Measurements from ENCODE around the gene PKP1.

The PKP1 gene

GRCh38 chr1:201307760-201308499 lies 24.6 kb downstream of the PKP1 start:
- no peak for DNase-seq (ENCODE audit: low read depth, low spot score)

- no peak for DNase-seq (ENCODE audit: low read depth, low spot score)
Measured at GRCh38 chr1:201309416-201309815, 26.1 kb downstream of the PKP1 start.

DNA sequence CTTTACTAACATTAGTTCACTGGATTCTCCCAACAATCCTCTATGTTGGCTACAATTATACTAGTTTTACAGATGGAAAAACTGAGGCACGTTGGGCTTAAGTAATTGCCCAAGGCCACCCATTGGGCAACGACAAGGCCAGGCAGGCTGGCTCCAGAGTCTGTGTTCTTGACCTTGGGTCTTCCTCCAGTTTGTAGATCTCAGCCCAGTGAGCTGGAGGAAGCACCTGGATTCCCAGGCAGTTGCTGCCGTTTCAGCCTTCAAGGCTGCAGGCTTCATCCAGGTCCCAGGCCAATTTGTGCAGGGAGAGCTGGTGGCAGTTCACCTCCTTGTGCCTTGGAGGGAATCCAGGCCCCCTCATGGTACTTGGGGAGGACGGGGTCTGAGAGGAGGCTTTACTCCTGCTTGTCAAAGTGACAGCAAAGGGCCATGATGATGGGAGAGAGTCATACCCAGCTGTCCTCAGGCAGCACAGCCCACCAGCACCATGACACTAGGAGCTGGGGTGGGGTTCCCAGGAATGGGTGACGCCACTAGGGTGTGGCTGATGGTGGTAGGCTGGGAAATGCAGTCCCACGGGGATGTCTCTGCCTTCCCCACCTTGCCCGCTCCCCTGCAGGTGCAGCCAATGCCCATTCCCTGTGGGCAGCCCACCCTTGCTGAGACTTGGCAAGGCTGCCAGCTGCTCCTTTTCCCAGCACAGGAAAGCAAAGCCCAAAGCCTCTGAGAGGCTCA lies 27.1 kb downstream of the PKP1 start:
- no peak for DNase-seq (ENCODE audit: low read depth, low spot score)

DNA sequence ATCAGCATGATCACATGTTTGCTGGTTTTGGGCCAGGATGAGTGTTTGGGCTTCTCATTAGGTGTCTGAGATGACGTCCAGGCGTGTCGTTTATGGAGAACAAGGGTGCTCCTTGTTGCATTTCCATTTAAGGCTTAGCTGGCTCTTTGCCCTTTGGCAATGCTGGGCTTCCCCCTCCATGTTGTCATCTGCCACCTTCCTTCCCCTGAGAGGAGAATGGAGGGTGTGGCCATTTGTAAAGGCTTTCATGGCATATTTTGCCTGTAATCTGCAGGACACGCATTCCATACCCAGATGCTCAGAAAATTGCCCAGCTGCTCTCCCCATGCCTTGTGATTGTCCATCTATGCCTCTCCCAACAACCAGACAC lies 27.7 kb downstream of the PKP1 start:
- DNase-seq (ENCODE audit: low read depth, low spot score) = no peak

DNA sequence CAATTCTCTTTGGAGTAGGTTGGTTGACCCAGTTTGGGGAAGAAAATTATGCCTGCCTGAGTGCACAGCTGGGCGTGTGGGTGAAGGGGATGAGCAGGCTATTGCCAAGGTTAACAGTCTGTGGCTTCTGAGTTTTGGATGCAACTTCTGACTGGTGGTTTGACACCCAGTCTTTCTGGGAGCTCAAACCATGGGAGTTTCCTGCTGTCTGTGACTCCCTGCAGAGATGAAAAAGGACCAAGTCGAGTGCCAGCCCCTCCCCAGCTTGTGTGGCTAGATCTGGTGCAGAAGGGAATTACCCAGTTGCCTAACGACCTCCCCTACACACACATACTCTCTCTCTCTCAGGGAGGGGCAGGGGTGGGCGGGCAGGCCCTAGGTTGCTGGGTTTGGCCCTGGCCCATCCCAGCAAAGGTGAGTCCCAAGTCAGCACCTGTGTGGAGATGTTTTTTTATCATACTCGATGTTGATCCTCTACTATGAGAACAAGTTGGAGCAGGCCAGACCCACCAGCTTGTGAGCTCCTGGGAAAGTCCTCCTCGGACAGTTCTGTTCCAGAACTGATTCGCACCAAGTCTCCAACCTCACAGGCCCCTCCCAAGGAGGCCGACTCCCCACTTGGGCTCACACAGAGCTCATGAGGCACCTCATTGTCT lies 28.2 kb downstream of the PKP1 start:
- DNase-seq (ENCODE audit: low read depth, low spot score) = no peak

DNA sequence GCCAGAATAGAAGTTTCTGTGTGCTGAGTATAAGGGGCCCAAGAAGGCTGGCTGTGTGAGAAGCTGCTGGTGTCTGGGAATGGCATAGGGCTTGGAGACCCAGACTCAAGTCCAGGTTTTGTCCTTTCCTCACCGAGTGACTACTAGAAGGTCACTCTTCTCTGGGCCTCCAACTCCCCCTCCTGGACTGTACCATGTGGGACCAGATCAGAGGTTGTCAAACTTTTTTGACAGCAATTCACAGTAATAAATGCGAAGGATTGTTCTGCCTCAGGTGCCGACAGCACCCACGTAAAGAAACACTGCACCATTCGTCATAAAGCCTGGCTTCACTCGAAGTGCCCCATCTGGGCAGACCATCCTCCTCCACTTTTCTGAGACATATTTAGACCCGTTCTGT lies 29.0 kb downstream of the PKP1 start:
- no peak for DNase-seq (ENCODE audit: low read depth, low spot score)

DNA sequence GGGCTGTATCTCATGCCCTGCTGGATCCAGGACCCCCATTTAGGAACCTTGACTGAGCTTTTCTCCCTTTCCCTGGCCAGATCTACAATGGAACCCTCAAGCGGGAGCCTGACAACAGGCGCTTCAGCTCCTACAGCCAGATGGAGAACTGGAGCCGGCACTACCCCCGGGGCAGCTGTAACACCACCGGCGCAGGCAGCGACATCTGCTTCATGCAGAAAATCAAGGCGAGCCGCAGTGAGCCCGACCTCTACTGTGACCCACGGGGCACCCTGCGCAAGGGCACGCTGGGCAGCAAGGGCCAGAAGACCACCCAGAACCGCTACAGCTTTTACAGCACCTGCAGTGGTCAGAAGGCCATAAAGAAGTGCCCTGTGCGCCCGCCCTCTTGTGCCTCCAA lies 29.8 kb downstream of the PKP1 start:
- DNase-seq (ENCODE audit: low read depth, low spot score) = no peak

GRCh38 chr1:201316556-201316955 lies 33.2 kb downstream of the PKP1 start:
- DNase-seq (ENCODE audit: low read depth, low spot score) = no peak

DNA sequence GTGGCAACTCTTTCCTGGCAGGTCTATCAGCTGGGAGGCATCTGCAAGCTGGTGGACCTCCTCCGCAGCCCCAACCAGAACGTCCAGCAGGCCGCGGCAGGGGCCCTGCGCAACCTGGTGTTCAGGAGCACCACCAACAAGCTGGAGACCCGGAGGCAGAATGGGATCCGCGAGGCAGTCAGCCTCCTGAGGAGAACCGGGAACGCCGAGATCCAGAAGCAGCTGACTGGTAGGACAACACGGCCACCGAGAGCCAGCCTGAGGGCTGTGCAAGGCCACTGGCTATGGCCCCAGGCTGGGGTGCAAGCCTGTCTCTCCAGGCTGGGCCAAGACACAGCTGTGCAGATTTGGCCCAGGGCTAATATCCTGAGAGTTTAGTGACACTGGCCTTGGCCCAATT lies 34.2 kb downstream of the PKP1 start:
- no peak for DNase-seq (ENCODE audit: low read depth, low spot score)

DNA sequence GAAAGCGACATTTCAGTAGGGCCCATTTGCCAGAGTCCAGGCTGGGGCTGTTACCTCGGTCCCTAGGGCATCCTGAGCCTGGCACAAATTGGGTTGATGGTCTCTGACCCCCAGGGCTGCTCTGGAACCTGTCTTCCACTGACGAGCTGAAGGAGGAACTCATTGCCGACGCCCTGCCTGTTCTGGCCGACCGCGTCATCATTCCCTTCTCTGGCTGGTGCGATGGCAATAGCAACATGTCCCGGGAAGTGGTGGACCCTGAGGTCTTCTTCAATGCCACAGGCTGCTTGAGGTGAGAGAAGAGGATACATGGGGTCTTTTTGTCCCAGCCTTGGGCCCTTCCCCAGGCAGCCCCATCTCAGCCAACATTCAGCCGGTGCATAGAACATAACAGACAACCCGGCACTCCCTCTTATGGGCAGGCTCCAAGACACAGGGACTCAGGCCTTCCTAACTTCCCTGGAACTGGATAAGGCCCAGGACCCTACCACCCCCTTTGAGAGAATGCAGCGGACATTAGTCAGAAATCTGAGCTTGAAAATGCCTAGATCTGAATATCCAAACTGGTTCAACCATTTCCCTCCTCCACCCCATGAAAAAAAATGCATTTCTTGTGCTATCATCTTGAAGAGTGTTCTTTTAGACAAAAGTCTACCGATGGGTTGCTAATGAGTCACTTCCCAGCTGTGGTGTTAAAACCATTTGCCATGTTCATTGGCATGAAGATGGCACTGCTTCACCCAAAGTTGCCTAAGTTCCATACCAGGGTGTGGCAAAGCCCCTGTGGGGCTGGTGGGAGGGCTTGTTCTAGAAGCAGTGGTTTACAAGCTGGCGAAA lies 35.4 kb downstream of the PKP1 start:
- no peak for DNase-seq (ENCODE audit: low read depth, low spot score)

DNA sequence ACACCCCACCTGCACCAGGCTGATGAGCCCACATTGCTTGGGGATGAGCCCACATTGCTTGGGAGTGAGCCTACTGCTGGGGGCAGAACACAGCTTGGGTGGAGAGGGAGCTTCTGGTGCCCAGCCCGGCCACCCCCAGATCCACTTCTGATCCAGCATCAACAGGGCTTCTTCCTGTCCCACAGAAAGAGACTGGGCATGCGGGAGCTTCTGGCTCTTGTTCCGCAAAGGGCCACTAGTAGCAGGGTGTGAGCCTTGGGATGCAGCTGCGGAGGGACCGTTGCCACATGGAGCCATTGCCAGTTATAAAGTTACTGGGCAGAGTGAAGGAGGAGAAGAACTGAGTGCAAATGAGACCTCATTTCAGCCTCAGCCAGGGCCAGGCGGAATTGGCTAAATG lies 36.3 kb downstream of the PKP1 start:
- no peak for DNase-seq (ENCODE audit: low read depth, low spot score)

- no peak for DNase-seq (ENCODE audit: low read depth, low spot score)
Measured at GRCh38 chr1:201320168-201320788, 37.0 kb downstream of the PKP1 start.

DNA sequence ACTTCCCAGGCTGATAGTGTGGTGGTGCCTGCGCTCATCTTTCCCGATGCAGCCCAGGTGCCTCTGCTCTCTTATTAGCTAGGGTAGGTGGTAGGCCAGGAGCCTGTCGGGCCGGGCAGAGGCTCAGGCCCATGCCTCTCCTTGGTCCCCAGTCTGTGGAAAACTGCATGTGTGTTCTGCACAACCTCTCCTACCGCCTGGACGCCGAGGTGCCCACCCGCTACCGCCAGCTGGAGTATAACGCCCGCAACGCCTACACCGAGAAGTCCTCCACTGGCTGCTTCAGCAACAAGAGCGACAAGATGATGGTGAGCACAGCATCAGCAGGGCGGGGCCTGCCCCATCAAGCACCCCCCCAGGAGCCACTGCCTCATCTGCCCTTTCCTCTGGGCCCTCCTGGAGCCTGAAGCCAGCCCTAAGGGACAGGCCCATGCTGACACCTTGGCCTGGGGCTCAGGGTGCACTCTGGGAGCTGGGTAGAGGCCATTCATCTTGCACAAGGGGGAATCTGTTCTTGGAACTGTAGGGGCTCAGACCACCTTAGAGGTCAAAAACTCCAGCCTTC lies 38.6 kb downstream of the PKP1 start:
- DNase-seq (ENCODE audit: low read depth, low spot score) = no peak

- DNase-seq (ENCODE audit: low read depth, low spot score) = no peak
Measured at GRCh38 chr1:201322653-201323510, 39.6 kb downstream of the PKP1 start.

DNA sequence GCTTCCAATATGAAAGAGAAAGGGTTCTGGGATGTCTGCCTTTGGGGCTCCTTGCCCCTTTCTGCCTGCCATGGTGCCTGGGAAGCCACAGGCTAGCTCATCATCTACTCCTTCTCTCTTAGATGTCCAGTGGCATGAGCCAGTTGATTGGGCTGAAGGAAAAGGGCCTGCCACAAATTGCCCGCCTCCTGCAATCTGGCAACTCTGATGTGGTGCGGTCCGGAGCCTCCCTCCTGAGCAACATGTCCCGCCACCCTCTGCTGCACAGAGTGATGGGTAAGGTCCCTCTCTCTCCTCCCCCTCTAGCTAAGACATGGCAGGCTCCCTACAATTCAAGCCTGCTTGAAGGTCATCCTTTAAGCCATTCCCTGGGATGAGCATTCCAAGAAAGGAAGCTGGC lies 41.0 kb downstream of the PKP1 start:
- DNase-seq (ENCODE audit: low read depth, low spot score) = no peak

DNA sequence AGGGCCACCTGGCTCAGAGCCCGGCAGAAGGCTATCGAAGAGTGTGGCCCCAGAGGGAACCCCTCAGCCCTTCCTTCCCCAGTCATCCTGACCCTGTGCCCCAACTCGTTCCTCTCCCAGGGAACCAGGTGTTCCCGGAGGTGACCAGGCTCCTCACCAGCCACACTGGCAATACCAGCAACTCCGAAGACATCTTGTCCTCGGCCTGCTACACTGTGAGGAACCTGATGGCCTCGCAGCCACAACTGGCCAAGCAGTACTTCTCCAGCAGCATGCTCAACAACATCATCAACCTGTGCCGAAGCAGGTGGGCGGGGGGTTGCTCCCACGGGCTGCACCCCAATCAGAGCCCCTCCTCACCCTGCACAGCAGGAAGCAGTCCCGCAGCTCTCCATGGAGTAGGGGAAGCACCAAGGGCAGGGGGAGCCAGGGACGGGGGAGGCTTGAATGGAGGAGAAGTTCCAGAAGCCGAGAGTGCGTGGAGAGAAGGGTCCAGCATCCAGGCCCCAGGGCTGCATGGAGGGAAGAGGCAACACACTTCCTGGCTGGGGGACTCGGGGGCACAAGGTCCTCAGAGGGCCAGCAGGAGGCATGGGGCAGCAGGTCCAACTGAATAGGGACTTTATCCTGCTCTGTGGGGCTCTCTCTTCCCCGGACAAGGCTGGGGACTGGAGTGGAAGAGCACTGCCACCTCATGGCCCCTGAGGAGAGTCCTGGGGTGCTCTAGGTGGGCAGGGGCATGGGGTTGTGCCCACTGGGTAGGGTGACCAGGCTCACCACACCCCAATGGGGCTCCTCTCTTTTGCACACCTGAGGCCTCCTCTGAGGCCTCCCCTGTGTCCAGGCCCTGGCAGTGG lies 41.7 kb downstream of the PKP1 start:
- no peak for DNase-seq (ENCODE audit: low read depth, low spot score)

GRCh38 chr1:201325678-201326060 lies 42.4 kb downstream of the PKP1 start:
- no peak for DNase-seq (ENCODE audit: low read depth, low spot score)

GRCh38 chr1:201326710-201327109 lies 43.4 kb downstream of the PKP1 start:
- no peak for DNase-seq (ENCODE audit: low read depth, low spot score)

GRCh38 chr1:201327687-201328240 lies 44.5 kb downstream of the PKP1 start:
- DNase-seq (ENCODE audit: low read depth, low spot score) = no peak

All from brain pericyte (primary cell).